Measurements from ENCODE around the gene ETHE1.
A peak's percentile ranks its signal among the peaks of the same experiment; 100 is the strongest.

ETHE1 gene

GRCh38 chr19:43463381-43464133 lies 63.4 kb downstream of the ETHE1 start:
- peak; percentile 96 for DNase-seq

- peak; percentile 96 for DNase-seq
These were observed 64.1 kb downstream of the ETHE1 start for GRCh38 chr19:43462785-43463380.

- no peak for DNase-seq
These were observed 64.6 kb downstream of the ETHE1 start for GRCh38 chr19:43462383-43462782.

- DNase-seq: no peak
These were observed 65.7 kb downstream of the ETHE1 start for GRCh38 chr19:43461303-43461702.

GRCh38 chr19:43460362-43461016 lies 66.5 kb downstream of the ETHE1 start:
- DNase-seq: no peak

- DNase-seq: no peak
These were observed 69.2 kb downstream of the ETHE1 start for GRCh38 chr19:43457809-43458208.

All from DMS79 (cell line).